NCI-H2029 treated with DMSO at 0.1 percent for 48 hours (cell line): ENCODE data around the gene PRPH.
A peak's percentile ranks its signal among the peaks of the same experiment; 100 is the strongest.
"Not testable (repeated sequence)": the region's sequence is repeated elsewhere in the genome, so short reads cannot be mapped to it uniquely, and the experiment has no call there.

Experiments
- DNase-seq: peaks from one replicate; lab custom pipeline; 2025; lab: John Stamatoyannopoulos, UW

Gene PRPH

DNA sequence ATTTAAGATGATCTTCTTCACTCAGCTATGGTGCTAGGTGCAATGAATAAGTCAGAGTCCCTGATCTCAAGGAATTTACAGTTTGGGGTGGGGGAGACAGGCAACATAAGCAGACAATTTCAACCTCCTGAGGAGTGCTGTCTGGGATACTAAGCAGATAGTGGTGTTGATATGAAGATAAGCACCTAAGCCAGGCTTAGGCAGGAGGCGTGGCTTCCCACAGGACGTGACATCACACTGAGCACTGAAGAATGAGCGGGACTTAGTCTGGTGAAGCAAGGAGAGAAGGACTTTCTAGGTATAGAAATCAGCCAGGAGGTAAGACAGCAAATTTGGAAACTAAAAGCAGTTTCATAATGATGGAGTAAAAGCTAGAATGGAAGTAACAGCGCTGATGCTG lies 6.8 kb downstream of the PRPH start:
- DNase-seq = no peak

DNA sequence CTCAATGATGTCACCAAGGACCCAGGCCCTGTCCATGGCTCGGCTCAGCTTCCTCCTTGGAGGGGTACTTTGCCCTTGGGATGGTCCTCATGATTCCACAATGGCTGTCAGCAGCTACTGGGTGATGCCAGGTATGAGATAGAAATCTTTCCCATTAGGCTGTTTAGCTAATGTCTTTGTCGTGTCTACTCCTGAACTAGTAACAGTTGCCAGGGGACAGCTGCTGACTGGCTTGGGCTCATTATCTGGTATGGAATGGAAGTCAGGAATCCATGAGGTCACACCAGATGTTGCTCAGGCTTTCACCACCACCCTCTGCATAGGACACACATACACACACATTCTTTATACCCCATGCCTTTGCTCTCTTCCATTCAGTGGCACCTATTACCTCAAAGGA lies 9.2 kb downstream of the PRPH start:
- DNase-seq = no peak

DNA sequence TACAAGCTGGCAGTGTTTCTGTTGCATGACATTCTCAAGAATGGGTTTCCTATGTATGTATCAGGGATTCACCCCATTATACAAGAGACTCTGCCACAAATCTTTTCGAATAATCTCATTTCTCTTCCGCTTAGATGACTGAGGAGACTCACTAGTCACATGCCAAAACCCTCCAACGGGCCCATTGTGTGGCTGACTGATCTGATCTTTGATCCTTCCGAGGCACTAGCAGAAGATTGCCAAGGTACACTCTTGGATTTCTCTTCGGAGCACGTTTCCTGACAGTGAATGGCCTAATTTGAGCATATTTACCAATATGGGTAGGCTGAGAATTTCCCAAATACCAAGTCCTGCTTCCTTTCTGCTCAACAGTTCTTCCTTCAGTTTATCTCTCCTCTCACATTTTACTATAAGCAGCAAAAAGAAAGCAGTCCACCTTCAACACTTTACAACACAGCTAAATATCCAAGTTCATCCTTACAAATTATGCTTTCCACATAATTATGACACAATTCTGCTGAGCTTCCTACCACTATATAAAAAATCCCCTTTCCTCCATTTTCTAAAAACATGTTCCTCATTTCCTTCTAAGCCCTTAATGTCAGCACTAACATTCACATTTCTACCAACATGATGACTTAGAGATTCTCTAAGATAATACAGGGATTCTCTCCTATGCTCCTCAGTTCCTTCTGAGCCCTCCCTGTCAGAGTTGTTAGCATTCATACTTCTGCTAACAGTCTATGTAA lies 11.0 kb downstream of the PRPH start:
- no peak for DNase-seq

DNA sequence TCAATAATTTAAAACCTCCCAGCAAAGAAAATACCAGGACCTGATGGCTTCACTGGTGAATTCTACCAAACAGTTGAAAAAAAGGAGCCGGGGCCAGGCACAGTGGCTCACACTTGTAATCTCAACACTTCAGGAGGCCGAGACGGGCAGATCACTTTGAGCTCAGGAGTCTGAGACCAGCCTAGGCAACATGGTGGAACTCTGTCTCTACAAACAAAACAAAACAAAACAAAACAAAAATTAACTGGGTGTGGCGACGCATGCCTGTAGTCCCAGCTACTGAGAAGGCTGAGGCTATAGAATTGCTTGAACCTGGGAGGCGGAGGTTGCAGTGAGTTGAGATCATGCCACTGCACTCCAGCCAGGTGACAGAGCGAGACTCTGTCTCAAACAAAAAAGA lies 14.4 kb downstream of the PRPH start:
- DNase-seq = no peak

DNA sequence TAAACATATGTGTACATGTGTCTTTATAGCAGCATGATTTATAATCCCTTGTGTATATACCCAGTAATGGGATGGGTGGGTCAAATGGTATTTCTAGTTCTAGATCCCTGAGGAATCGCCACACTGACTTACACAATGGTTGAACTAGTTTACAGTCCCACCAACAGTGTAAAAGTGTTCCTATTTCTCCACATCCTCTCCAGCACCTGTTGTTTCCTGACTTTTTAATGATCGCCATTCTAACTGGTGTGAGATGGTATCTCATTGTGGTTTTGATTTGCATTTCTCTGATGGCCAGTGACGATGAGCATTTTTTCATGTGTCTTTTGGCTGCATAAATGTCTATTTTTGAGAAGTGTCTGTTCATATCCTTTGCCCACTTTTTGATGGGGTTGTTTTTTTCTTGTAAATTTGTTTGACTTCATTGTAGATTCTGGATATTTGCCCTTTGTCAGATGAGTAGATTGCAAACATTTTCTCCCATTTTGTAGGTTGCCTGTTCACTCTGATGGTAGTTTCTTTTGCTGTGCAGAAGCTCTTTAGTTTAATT lies 15.6 kb downstream of the PRPH start:
- DNase-seq = not testable (repeated sequence)

DNA sequence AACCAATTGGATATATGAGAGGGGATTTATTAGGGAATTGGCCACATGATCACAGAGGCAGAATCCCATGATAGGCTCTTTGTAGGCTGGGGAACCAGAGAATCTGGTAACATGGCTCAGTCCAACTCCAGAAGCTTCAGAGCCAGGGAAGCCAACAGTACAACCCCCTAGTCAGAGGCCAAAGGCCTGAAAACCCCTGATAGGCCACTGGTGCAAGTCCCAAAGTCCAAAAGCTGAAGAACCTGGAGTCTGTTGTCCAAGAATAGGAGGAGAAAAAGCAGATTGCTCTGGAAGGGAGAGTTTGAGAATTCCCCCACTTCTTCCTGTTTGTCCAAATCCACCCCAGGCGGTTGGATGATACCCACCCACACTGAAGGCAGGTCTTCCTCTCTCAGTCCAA lies 19.9 kb downstream of the PRPH start:
- no peak for DNase-seq

DNA sequence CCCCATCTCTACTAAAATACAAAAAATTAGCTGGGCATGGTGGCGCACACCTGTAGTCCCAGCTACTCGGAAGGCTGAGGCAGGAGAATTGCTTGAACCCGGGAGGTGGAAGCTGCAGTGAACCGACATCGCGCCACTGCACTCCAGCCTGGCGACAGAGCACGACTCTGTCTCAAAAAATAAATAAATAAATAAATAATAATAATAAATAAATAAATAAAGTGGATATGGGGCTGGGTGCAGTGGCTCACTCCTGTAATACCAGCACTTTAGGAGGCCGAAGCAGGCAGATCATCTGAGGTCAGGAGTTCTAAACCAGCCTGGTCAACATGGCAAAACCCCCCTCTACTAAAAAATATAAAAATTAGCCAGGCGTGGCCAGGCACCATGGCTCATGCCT lies 22.2 kb downstream of the PRPH start:
- DNase-seq = not testable (repeated sequence)

DNA sequence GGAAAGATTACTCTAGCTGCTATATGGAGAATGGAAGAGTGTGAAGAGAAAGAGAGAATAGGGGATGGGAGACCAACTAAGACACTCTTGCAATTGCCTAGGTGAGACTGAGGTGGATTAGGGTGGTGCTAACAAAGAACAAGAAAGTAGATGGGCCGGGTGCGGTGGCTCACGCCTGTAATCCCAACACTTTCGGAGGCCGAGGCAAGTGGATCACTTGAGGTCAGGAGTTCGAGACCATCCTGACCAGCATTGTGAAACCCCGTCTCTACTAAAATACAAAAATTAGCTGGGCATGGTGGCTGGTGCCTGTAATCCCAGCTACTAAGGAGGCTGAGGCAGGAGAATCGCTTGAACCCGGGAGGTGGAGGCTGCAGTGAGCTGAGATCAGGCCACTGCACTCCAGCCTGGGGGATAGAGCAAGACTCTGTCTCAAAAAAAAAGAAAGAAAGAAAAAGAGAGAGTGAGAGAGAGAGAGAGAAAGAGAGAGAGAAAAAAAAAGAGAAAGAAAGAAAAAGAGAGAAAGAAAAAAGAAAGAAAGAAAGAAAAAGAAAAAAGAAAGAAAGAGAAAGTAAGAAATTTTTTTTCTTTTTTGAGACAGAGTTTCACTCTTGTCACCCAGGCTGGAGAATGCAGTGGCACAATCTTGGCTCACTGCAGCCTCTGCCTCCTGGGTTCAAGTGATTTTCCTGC lies 25.6 kb downstream of the PRPH start:
- not testable (repeated sequence) for DNase-seq

DNA sequence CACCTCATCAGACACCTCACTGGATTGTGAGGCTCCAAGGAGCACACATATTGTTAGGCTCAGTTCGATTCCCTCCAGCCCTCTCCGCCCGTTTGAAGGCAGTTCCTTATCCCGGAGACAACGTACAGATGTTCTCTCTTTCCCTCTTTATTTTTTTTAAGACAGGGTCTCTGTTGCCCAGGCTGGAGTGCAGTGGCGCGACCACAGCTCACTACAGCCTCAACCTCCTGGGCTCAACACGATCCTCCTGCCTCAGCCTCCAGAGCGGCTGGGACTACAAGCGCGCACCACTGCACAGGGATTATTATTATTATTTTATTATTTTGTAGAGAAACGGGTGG lies 27.4 kb downstream of the PRPH start:
- DNase-seq = no peak

DNA sequence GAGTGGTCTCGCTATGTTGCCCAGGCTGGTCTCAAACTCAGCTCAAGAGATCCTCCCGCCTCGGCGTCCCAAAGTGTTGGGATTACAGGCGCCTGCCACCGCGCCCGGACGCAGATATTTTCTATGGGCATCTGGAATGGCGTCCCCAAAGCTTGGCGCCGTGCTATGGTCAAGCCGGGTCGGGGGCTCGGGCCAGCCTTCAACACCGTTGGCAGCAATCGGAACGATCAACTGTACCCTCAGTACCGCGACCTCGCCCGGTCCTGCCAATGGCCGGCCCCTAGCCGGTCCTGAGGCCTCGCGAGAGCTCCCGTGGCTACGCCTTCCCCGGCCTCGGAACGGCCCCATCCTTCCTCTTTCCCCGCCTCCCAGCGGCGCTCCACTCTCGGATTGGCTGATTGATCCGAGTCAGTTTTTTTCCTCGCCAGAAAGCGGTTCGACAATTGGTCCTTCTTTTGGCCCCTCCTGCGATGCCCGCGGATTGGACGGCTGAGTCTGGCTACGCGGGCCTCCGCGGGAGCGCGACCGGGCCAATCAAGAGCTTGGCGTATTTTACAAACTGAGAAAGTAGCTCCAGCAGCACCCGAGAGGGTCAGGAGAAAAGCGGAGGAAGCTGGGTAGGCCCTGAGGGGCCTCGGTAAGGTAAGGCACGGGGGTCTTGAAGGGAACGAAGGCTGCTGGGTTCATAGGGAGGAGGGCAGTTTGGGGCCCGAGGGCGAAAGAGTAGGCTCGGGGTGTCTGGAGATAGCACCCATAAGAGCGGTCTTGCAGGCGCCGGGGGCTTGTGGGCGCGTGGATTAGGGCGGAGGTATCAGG lies 28.0 kb downstream of the PRPH start, which contains the start of gene TROAP:
Gene TROAP, plus strand, starts transcription at position 548 of the 816 bp plus-strand sequence. CDS start 354 bp downstream, outside the sequence.
- DNase-seq = peak; percentile 95

DNA sequence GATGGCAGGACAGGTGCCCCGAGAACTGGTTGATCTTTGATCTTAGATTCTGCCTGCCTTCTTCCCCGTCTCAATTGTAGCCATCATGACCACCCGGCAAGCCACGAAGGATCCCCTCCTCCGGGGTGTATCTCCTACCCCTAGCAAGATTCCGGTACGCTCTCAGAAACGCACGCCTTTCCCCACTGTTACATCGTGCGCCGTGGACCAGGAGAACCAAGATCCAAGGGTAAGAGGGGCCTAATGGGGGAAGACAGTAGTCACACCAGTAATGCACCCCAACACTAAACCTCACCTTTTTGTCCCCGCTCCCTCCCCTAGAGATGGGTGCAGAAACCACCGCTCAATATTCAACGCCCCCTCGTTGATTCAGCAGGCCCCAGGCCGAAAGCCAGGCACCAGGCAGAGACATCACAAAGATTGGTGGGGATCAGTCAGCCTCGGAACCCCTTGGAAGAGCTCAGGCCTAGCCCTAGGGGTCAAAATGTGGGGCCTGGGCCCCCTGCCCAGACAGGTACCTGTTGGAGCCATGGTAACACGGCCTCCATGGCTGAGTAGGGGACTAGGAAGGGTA lies 28.7 kb downstream of the PRPH start:
- DNase-seq = no peak

DNA sequence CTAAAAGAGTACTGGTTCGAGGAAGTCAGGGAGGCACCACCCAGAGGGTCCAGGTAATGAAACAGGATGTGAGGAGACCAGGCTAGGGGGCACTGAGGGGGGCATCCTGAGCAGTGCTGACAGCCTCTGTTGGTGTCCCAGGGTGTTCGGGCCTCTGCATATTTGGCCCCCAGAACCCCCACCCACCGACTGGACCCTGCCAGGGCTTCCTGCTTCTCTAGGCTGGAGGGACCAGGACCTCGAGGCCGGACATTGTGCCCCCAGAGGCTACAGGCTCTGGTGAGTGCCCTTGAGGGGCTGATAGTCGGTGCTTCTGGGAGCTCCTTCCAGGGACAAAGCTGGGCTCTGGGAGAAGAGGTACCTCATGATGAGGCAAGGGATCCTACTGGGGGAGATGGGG lies 30.7 kb downstream of the PRPH start:
- DNase-seq = no peak

DNA sequence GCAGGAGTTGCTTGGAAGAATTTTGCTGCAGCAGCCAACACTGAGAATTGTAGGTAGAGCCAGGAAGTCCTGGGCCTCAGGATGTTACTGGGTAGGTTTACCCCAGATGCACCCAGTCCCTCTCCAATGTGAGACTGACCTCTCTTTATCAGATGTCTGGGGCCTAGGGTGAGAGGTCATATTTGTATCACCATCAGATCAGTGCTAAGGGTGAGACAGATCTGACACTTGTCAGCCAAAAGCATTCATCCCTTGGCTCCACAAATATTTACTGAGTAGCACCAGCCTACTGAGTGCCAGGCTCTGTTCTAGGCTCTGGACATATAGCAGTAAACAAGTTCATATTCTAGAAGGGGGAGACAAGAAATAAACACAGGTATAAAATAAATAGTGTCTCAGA lies 32.4 kb downstream of the PRPH start:
- no peak for DNase-seq

DNA sequence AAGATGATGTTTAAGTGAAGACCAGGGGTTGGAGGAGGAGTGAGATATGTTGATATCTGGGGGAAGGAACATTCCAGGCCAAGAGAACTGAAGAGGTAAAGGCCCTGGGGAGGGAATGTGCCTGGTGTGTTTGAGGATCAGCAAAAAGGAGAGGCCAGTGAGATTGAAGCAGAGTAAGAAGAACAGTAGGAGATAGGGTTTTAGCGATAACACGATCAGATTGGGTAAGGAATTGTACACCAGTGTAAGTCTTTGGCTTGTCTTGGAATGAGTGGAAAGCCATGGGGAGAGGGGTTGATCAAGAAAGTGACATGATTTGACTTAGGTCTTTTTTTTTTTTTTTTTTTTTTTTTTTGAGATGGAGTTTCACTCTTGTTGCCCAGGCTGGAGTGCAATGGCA lies 32.9 kb downstream of the PRPH start:
- DNase-seq = no peak

DNA sequence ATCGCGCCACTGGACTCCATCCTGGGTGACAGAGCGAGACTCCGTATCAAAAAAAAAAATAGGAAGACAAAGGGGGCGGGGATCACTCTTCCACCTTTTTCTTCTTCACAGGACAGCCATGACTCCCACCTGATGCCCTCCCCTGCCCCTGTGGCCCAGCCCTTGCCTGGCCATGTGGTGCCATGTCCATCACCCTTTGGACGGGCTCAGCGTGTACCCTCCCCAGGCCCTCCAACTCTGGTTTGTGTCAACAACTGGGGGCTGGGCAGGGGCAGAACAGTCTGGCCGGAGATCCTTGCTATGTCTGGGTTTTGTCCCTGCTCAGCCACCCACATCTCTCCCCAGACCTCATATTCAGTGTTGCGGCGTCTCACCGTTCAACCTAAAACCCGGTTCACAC lies 33.9 kb downstream of the PRPH start:
- DNase-seq = no peak

DNA sequence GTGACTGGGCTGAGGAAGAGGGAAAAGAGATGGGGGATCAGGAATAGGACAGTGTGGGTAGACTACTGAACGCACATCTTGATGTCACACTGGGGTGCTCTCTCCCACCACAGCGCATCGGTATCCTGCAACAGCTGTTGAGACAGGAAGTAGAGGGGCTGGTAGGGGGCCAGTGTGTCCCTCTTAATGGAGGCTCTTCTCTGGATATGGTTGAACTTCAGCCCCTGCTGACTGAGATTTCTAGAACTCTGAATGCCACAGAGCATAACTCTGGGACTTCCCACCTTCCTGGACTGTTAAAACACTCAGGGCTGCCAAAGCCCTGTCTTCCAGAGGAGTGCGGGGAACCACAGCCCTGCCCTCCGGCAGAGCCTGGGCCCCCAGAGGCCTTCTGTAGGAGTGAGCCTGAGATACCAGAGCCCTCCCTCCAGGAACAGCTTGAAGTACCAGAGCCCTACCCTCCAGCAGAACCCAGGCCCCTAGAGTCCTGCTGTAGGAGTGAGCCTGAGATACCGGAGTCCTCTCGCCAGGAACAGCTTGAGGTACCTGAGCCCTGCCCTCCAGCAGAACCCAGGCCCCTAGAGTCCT lies 35.2 kb downstream of the PRPH start:
- no peak for DNase-seq

DNA sequence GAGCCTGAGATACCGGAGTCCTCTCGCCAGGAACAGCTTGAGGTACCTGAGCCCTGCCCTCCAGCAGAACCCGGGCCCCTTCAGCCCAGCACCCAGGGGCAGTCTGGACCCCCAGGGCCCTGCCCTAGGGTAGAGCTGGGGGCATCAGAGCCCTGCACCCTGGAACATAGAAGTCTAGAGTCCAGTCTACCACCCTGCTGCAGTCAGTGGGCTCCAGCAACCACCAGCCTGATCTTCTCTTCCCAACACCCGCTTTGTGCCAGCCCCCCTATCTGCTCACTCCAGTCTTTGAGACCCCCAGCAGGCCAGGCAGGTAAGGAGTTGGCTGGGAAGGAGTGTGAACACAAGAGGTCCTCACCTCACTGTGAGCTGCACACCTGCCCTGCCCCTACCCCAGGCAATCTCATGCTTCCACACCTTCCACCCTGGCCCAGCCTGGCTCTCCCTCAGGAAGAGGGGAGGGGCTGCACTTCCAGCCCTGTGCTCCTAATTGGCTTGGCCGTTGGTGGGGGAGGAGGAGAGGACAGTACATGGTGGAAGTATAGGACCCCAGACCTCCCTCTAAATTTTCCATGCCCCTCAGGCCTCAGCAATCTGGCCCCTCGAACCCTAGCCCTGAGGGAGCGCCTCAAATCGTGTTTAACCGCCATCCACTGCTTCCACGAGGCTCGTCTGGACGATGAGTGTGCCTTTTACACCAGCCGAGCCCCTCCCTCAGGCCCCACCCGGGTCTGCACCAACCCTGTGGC lies 35.9 kb downstream of the PRPH start:
- no peak for DNase-seq

DNA sequence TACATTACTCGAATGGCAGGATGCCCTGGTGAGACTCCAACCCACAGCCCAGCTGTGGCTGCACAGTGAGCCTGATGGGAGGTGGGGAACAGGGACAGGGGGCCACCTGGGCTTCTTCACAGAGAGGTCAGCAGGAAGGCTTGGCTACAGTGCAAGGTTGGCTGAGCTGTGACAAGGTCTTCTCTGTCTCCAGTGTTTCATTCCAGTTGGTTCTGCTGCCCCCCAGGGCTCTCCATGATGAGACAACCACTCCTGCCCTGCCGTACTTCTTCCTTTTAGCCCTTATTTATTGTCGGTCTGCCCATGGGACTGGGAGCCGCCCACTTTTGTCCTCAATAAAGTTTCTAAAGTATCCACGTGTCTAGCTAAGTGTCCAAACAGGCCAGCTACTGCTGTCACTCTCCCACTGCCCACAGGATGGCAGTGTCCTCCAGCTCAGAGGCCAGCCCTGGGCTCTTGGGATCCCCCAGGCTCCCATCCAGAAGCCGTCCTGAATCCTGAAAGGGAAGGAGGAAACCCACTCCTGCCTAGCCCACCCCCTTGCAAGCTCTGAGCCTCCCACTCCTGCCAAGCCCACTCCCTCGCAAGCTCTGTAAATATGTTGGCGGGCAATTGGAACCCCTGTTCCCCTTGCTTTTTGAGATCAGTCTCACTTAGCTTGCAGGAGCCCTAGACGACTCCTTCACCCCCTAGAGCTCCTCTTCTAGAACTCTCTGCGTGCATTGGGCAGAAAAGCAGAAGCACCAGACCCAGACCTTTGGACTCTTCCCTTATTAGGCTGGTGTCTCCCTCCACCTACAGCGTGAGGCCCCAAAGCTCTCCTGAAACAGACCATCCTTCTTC lies 36.7 kb downstream of the PRPH start:
- no peak for DNase-seq

DNA sequence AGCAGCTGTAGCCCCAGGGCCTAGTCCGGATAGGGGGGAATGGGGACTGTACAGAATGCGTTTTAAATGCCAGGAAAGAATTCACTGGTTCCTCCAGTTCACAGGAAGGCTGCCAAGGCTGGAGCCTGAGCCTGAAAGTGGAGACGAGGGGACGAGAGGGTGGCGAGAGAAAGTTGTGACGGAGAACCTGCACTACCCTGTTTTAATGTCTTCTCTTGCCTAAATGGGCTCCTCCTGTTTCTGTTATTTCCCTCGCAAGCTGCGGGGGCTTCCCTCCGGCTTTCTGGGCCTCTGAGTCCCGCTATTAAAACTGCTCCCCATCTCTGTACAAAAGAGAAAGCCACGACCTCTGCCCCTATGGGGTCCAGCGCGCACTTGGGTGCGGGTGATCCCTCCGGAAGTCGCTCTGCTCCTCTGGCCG lies 37.5 kb downstream of the PRPH start:
- DNase-seq = no peak

DNA sequence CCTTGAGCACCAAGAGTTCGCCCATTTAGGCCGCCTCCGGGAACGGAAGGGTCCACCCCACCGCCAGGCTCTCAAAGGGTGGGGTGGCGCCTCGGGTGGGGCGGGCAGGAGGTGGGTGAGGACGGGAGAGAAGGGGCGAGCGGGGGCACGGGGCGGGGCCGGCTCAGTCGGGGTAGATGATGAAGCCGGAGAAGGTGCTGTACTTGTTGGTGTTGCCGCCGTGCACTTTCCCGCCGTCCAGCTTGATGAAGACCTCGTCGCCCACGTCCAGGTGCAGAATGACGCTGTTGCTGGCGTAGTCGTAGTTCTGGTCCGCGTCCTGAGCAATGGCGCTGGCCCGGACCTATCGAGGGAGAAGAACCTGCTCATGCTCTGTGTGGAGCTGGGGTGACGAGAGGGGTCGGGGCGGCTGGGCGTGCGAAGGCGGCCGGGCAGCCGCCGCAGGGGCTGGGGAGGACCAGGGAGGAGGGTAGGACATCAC lies 38.0 kb downstream of the PRPH start:
- no peak for DNase-seq
